SK-N-MC (cell line): ENCODE data around the gene NLGN1.

ENCODE experiments used
- EZH2 ChIP-seq: fragments of 200-600 bp; sonication (generic); IDR thresholded peaks from one replicate; pipeline ENCODE4 v1.6.1; 2017; ENCODE audit warnings: antibody characterized with exemption
- POLR2AphosphoS5 ChIP-seq: IDR thresholded peaks from 2 replicates; pipeline ENCODE4 v1.6.1; 2012; ENCODE audit warnings: mild to moderate bottlenecking, low read depth, low read length, borderline replicate concordance

DNA sequence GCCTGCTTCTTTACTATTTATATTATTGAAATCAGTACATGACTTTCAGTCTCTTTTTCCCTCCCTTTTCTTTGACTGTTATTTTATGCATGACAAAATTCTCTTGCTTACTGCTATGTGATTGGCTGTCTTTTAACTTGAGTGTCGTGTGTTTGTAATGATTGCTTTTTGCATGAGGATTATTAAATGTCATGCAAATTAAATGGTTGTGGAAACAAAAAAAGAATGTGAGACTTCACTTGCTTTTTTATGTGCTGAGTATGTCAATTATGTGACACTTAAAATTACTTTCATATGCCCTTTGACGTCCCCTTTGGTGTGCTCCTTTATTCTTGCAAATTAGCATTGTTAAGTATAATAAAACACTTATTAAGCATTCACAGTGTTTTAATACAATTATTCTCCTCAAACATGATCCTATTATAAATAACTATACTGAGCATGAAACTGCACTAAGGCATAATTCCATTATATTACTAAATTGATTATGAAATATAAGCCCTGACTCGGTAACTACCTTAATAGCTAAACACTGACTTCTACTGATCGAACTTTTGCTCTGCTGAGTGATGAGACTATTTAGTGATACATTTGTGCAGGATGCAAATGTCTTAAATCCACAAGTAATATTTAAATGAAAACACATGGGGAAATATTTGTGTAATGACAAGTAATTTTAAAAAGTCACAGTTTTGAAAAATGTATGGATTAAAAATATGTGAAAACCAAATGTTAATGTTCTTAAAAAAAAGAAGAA, 401.7 kb downstream of the NLGN1 start:
- no peak for TF ChIP-seq EZH2
- no peak; the same call in 1 of the 2 replicates for TF ChIP-seq POLR2AphosphoS5
